ENCODE measurements around the gene RAB3GAP2. TPM values are rescaled to one million over a fixed set of nuclear protein-coding genes. Genes with fewer than 3 reads are reported as not detected.

Gene RAB3GAP2, protein sequence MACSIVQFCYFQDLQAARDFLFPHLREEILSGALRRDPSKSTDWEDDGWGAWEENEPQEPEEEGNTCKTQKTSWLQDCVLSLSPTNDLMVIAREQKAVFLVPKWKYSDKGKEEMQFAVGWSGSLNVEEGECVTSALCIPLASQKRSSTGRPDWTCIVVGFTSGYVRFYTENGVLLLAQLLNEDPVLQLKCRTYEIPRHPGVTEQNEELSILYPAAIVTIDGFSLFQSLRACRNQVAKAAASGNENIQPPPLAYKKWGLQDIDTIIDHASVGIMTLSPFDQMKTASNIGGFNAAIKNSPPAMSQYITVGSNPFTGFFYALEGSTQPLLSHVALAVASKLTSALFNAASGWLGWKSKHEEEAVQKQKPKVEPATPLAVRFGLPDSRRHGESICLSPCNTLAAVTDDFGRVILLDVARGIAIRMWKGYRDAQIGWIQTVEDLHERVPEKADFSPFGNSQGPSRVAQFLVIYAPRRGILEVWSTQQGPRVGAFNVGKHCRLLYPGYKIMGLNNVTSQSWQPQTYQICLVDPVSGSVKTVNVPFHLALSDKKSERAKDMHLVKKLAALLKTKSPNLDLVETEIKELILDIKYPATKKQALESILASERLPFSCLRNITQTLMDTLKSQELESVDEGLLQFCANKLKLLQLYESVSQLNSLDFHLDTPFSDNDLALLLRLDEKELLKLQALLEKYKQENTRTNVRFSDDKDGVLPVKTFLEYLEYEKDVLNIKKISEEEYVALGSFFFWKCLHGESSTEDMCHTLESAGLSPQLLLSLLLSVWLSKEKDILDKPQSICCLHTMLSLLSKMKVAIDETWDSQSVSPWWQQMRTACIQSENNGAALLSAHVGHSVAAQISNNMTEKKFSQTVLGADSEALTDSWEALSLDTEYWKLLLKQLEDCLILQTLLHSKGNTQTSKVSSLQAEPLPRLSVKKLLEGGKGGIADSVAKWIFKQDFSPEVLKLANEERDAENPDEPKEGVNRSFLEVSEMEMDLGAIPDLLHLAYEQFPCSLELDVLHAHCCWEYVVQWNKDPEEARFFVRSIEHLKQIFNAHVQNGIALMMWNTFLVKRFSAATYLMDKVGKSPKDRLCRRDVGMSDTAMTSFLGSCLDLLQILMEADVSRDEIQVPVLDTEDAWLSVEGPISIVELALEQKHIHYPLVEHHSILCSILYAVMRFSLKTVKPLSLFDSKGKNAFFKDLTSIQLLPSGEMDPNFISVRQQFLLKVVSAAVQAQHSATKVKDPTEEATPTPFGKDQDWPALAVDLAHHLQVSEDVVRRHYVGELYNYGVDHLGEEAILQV (N-terminal part only)
- 10 to 100 TPM; 13.9 to 15.1 TPM for total RNA-seq

DNA sequence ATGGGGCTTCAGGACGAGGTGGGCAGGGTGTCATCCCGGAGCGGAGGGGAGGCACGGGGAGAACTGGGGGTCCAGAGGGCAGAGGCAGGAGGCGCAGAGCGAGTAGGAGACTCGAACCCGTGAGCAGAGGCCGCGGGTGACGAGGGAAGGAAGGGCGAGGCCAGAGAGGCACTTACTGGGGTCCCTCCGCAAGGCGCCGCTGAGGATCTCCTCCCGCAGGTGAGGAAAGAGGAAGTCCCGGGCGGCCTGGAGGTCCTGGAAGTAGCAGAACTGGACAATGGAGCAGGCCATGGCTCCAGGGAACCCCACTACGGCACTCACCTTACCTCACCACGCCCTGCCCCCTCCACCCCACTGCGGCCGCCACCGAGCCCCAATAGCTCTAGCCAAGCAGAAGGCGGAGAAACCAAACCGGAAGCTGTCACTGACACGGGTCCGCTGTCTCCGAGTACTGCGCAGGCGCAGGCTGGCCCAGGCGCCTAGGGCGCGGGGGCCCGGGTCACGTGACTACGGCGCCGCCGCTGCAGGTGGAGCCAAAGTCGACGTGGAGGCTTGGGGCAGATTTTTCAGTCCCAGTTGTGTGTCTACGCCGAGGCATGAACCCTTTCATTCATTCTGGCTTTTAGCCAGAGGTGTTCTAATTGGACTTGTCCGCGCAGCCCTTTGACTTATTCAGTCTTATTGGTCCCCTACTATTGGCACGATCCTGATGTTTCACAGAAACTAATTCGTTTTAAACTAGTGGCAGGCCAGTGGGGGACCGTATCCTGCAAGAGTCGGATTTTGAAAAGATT, at the start of gene RAB3GAP2:
TSS of gene RAB3GAP2 (minus strand) at position 407 of the 794 bp plus-strand sequence. CDS start at position 291, 116 bp downstream.
- Histone ChIP-seq H3K27me3 (no peaks in the 10 kb centered on the region), H3K36me3 (no peaks in the 10 kb centered on the region), H3K27ac (peak within 1 kb of the TSS; percentile 89 to 91), H3K4me1 (peaks cover 0 to 35% of the 10 kb centered on the region in 2 donors), H3K9me3 (no peaks in the 10 kb centered on the region), H3K4me3 (peak within 1 kb of the TSS; percentile 76 to 93)
- peak; percentile 97 for DNase-seq (ENCODE audit: low spot score)
- TF ChIP-seq, protein P1, sequence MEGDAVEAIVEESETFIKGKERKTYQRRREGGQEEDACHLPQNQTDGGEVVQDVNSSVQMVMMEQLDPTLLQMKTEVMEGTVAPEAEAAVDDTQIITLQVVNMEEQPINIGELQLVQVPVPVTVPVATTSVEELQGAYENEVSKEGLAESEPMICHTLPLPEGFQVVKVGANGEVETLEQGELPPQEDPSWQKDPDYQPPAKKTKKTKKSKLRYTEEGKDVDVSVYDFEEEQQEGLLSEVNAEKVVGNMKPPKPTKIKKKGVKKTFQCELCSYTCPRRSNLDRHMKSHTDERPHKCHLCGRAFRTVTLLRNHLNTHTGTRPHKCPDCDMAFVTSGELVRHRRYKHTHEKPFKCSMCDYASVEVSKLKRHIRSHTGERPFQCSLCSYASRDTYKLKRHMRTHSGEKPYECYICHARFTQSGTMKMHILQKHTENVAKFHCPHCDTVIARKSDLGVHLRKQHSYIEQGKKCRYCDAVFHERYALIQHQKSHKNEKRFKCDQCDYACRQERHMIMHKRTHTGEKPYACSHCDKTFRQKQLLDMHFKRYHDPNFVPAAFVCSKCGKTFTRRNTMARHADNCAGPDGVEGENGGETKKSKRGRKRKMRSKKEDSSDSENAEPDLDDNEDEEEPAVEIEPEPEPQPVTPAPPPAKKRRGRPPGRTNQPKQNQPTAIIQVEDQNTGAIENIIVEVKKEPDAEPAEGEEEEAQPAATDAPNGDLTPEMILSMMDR (IDR thresholded peaks at IDR 0.05): no peak

DNA sequence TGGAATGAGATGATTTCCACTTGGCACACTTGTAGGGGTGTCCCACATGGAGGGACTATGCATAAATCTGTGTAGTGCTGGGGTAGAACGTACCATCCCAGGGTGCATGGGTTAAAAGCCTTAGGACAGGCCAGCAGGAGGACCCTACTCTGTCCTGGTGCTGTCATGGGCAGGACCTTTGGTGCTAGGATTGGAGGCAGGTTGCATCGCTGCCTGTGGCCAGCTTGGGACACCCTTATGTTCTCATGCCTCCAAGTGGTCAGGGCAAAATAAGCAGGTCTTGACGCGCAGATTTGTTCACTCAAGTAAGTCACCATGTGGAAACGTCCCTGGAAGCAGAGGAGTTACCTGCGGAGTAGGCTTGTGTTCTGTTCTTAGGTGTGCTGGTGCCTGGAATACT, 49.5 kb upstream of the RAB3GAP2 start:
- Histone ChIP-seq H3K27ac (no peak overlapping the region), H3K4me1 (peaks cover 0 to 4% of the 10 kb centered on the region in 2 donors), H3K9me3 (no peaks in the 10 kb centered on the region), H3K27me3 (no peaks in the 10 kb centered on the region), H3K36me3 (no peaks in the 10 kb centered on the region), H3K4me3 (no peak overlapping the region)
- no peak for DNase-seq (ENCODE audit: low spot score)
- TF ChIP-seq, protein P1 (IDR thresholded peaks at IDR 0.05): no peak

DNA sequence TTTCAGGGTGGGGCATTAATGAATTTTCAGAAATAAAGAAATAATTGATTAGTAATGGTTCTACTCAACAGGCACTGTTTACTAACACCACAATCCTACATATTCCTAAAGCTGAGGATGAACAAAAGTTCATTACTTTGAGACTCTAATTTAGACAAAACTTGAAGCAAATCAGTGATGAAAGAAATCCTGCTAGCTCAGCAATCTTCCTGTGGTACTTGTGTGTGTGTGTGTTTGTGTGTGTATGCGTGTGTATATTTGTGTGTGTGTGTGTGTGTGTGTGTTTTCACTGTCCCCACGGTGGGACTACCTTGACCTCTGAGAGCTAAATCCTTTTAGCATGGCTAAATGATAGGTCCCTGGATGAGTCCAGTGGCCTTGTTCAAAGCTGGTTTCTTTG, 48.5 kb upstream of the RAB3GAP2 start:
- no peak for DNase-seq (ENCODE audit: low spot score)
- Histone ChIP-seq H3K36me3 (no peaks in the 10 kb centered on the region), H3K27me3 (no peaks in the 10 kb centered on the region), H3K27ac (no peak overlapping the region), H3K4me3 (no peak overlapping the region), H3K4me1 (peaks cover 0 to 4% of the 10 kb centered on the region in 2 donors), H3K9me3 (no peaks in the 10 kb centered on the region)
- TF ChIP-seq, protein P1 (IDR thresholded peaks at IDR 0.05): no peak

DNA sequence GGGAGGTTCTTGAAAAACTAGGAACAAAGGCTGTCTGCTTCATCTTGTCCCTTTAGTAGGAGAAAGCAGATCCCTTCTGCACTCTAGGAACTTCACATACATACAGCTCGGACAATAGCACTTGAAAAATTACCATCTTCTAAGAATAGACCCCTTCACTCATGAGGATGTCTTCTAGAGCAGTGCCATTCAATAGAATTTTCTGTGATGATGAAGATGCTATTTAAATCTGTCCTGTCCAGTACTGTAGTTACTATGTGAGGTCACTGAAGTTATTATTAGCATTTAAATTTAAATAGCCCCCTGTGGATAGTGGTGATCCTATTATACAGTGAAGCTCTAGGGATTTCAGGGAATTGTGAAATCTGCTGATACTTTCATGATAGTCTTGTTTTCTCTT, 46.4 kb upstream of the RAB3GAP2 start:
- no peaks in the 10 kb centered on the region for H3K27me3 ChIP-seq
- DNase-seq (ENCODE audit: low spot score): no peak
- peaks cover 0 to 4% of the 10 kb centered on the region in 2 donors for H3K4me1 ChIP-seq
- no peaks in the 10 kb centered on the region for H3K36me3 ChIP-seq
- H3K9me3 ChIP-seq: no peaks in the 10 kb centered on the region
- no peak overlapping the region for H3K27ac ChIP-seq
- TF ChIP-seq, protein P1 (IDR thresholded peaks at IDR 0.05): no peak
- H3K4me3 ChIP-seq: no peak overlapping the region

DNA sequence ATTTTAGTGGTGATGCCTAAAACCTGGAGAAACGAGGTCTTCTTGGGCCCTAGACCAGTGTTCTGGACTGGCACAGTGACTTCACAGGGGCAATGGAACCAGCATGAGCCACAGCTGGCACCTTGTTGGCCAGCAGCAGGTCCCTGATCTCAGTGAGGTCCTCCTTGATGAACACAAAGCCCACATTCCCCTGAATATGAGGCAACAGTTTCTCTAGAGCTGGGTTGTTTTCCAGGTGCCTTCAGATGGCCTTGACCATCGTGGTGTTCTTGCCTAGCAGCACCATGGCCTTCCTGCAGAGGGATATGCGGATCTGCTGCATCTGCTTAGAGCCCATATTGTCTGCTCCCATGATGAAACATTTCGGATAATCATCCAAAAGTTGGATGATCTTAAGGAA, 44.9 kb upstream of the RAB3GAP2 start:
- TF ChIP-seq, protein P1 (IDR thresholded peaks at IDR 0.05): no peak
- H3K9me3 ChIP-seq: no peaks in the 10 kb centered on the region
- no peaks in the 10 kb centered on the region for H3K36me3 ChIP-seq
- H3K27ac ChIP-seq: no peak overlapping the region
- no peaks in the 10 kb centered on the region for H3K27me3 ChIP-seq
- no peak overlapping the region for H3K4me3 ChIP-seq
- DNase-seq (ENCODE audit: low spot score): no peak
- H3K4me1 ChIP-seq: peaks cover 0 to 4% of the 10 kb centered on the region in 2 donors

All from right atrium auricular region (tissue), 2 donors.